Pancreas (tissue), 10 donors: ENCODE measurements around the gene JAKMIP1. TPM values are rescaled to one million over a fixed set of nuclear protein-coding genes. Genes with fewer than 3 reads are reported as not detected.

Source experiments
- ATAC-seq, 4 donors: fragments of 200-7000 bp; cut with Tn5 transposase; one replicate each; pipeline versions ENCODE4 v1.8.0 to v1.9.1; 2020; ENCODE audit warnings: mild to moderate bottlenecking in 4 of 4, moderate library complexity in 4 of 4
- DNase-seq, 6 donors: peaks; one replicate each; pipeline ENCODE4 v3.0.0-alpha.2; 2020
- FAIRE-seq: peaks from 2 replicates; lab custom pipeline; 2012; peaks lifted over from hg19 to GRCh38; lab: Jason Lieb, UNC
- H3K27ac ChIP-seq, 4 donors: fragments of 200-600 bp; sonication (generic); 1 replicate in 3 of 4; 2 replicates in 1 of 4; pipeline versions ENCODE4 v1.5.0 to v1.8.0; 2020
- H3K27me3 ChIP-seq, 4 donors: fragments of 200-600 bp; one replicate each; pipeline ENCODE4 v1.8.0; 2021
- H3K36me3 ChIP-seq, 3 donors: fragments of 200-600 bp; sonication (generic) in 1 of 3; one replicate each; pipeline versions ENCODE4 v1.5.0 to v1.8.0; 2020 to 2021
- H3K4me1 ChIP-seq, 3 donors: fragments of 200-600 bp; one replicate each; pipeline ENCODE4 v1.8.0; 2021
- H3K4me3 ChIP-seq, 4 donors: fragments of 200-600 bp; sonication (generic) in 2 of 4; one replicate each; pipeline versions ENCODE4 v1.5.0 to v1.8.0; 2020 to 2021
- H3K9me3 ChIP-seq, 4 donors: fragments of 200-600 bp; one replicate each; pipeline ENCODE4 v1.8.0; 2021
- WGBS, 2 donors: extraction: QIAGEN DNeasy Blood & Tissue Kit; methylation state at CpG; one replicate each; pipeline ENCODE4 v1.1.7; 2013; 5-methylcytosine and 5-hydroxymethylcytosine counted together
- intact Hi-C, 3 donors: fragments of 100-400 bp; cut with DNase I; formaldehyde crosslinking; loops; one replicate each; pipeline versions ENCODE4 v1.11.1 to v1.14.2; 2022
- polyA plus RNA-seq, 2 donors: library from polyadenylated mRNA; stranded (reverse); fragments of 200-250 nt; gene quantifications; one replicate each; pipeline ENCODE4 v1.2.3, GENCODE V29; 2013
- total RNA-seq, 6 donors: library from RNA; stranded (reverse); fragmentation: NEBNext Ultra II Directional in 4 of 6; extraction: Animal tissue kit (Norgen Biotek cat#: 25700) in 4 of 6; gene quantifications; one replicate each; pipeline versions ENCODE4 v1.2.1 to v1.2.4, GENCODE V29; 2021 to 2023
- TF ChIP-seq, protein P1 (sequence below), 4 donors: fragments of 200-600 bp; sonication (generic) in 3 of 4; IDR thresholded peaks; one replicate each; pipeline versions ENCODE4 v1.5.0 to v1.8.0; 2021; ENCODE audit warnings: antibody characterized with exemption in 4 of 4
- donor health status: healthy with polysubstance abuse.
- donor health status: DM: no; HTN: no; CAD: no; lungs with moderate emphysema.
- donor health status: DM: no; HTN: no; CAD: no.
- donor health status: control.
- donor health status: control.
- donor health status: Bipolar disorder and iron deficiency.
- donor health status: DM: yes; HTN: yes; CAD: no.
- donor health status: DM: no; HTN: no; CAD: no.
- donor health status: DM: no; HTN: no; CAD: no.
- donor health status: DM: yes; HTN: yes; CAD: no.

Gene JAKMIP1
- total and polyA plus RNA-seq, 8 donors: 0.16 to 4.3 (median 0.59) TPM

DNA sequence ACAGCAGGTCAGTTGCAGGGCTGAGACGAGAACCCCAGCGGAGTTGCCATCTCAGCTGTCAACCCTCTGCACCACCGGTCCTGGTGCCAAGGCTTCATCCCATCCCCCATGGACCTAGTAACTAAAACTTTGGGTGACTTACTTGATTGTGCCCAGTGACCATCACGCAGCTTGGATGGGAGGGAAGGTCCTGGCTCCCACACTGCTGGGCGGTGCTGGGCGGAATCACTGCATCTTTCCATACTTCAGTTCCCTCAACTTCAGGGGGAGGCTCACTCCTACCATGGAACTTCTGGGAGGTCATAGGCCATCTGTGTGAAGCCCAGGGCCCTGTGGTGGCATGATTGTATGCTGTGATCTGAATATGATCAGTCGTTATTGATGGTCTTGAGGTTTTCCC, 26.2 kb upstream of the JAKMIP1 start:
- 67 to 84% methylated on average over 7 of the region's 7 CpGs for WGBS, 2 donors
- intact Hi-C loops: no loop called here
- no peak for FAIRE-seq
- Histone ChIP-seq H3K36me3 (no peaks in the 10 kb centered on the region), H3K9me3 (no peaks in the 10 kb centered on the region), H3K27me3 (peaks cover 0 to 7% (median 0%) of the 10 kb centered on the region in 4 donors), H3K27ac (no peak overlapping the region), H3K4me3 (no peak overlapping the region), H3K4me1 (peaks cover 0 to 2% (median 0%) of the 10 kb centered on the region in 3 donors)
- ATAC-seq: no peak
- TF ChIP-seq, protein P1, sequence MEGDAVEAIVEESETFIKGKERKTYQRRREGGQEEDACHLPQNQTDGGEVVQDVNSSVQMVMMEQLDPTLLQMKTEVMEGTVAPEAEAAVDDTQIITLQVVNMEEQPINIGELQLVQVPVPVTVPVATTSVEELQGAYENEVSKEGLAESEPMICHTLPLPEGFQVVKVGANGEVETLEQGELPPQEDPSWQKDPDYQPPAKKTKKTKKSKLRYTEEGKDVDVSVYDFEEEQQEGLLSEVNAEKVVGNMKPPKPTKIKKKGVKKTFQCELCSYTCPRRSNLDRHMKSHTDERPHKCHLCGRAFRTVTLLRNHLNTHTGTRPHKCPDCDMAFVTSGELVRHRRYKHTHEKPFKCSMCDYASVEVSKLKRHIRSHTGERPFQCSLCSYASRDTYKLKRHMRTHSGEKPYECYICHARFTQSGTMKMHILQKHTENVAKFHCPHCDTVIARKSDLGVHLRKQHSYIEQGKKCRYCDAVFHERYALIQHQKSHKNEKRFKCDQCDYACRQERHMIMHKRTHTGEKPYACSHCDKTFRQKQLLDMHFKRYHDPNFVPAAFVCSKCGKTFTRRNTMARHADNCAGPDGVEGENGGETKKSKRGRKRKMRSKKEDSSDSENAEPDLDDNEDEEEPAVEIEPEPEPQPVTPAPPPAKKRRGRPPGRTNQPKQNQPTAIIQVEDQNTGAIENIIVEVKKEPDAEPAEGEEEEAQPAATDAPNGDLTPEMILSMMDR (IDR thresholded peaks at IDR 0.05): no peak
- no peak for DNase-seq

DNA sequence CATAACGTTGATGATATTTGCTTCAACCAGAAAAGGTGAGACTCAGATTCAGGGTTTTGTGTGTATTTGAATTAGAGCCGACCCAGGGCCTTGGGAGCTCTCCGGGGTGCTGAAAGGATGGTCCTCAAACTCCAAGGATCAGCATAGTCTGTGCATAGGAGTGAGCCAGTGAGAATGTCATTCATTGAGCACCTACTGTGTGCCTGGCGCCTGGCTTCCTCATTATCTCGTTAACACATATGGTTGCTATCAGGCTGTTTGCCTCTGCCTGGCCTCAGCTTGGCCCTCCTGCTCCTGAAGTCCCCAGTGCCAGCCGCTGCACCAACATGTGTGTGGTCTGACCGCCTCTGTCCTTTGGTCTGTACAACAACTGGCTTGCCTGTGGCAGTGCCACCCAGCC, 25.1 kb upstream of the JAKMIP1 start:
- FAIRE-seq (no peak), ATAC-seq (no peak), DNase-seq (no peak)
- Histone ChIP-seq H3K27me3 (peaks cover 0 to 11% (median 0%) of the 10 kb centered on the region in 4 donors), H3K27ac (no peak overlapping the region), H3K9me3 (no peaks in the 10 kb centered on the region), H3K4me3 (no peak overlapping the region), H3K36me3 (no peaks in the 10 kb centered on the region), H3K4me1 (peaks cover 0 to 4% (median 0%) of the 10 kb centered on the region in 3 donors)
- intact Hi-C loops: no loop called here
- TF ChIP-seq, protein P1 (IDR thresholded peaks at IDR 0.05): no peak
- 39 to 40% methylated on average over 7 of the region's 7 CpGs for WGBS, 2 donors

DNA sequence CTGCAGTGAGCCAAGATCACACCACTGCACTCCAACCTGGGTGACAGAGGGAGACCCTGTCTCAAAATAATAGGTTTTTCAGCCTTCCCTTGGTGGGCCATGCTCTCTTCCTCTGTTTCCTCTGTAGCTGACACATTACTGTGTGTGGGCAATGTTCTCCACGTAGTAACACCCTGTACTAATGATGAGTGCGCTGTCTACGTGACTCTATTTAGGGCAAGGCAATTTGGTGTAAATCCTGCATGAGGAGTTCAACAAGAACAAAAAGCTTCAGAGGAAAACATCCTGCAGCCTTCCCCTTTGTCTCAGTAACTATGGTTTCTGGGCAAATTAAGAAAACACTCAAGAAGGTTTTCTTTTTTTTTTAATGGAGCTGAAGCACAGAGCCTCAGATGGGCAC, 24.4 kb upstream of the JAKMIP1 start:
- ATAC-seq (no peak), FAIRE-seq (no peak)
- 60 to 72% methylated on average over 3 of the region's 3 CpGs for WGBS, 2 donors

DNA sequence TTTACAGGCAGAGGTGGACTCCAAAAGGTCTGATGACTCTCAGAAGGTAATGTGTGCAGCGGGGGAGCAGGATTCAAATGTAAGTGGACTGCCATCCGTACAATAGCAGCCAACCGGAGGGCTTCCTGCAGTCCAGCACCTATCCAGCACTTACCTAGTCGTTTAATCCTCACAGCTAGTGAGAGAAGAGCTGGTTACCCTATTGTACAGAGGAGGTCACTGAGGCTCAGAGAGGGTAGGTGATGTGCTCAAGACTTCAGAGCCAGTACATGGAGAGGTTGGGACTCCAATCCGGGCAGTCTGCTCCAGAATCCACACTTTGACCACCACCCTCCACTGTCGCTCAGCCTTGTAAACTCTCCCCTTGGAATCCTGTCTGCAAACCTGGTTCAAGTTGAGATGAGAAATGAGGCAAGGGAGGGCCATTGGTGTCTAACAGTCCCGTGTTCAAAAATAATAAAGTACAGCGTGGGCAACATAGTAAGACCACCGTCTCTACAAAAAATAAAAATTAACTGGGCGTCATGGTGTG, 22.5 kb upstream of the JAKMIP1 start:
- ATAC-seq: peak in 3 of 4 donors; percentile 32 to 65 (median 57)
- H3K27ac ChIP-seq: no peak overlapping the region
- H3K9me3 ChIP-seq: no peaks in the 10 kb centered on the region
- no peaks in the 10 kb centered on the region for H3K36me3 ChIP-seq
- peaks cover 0 to 11% (median 0%) of the 10 kb centered on the region in 4 donors for H3K27me3 ChIP-seq
- H3K4me1 ChIP-seq: peaks cover 0 to 4% (median 0%) of the 10 kb centered on the region in 3 donors
- peak in 2 of 6 donors; percentile 31 to 53 for DNase-seq
- no peak for FAIRE-seq
- 55 to 58% methylated on average over 10 of the region's 10 CpGs for WGBS, 2 donors
- intact Hi-C loops: no loop called here
- TF ChIP-seq, protein P1 (IDR thresholded peaks at IDR 0.05): no peak
- H3K4me3 ChIP-seq: no peak overlapping the region

More for the DNA sequence above, 24.4 kb upstream of the JAKMIP1 start:
- TF ChIP-seq, protein P1 (IDR thresholded peaks at IDR 0.05): no peak
- Histone ChIP-seq H3K9me3 (no peaks in the 10 kb centered on the region), H3K36me3 (no peaks in the 10 kb centered on the region), H3K4me3 (no peak overlapping the region), H3K27ac (no peak overlapping the region), H3K4me1 (peaks cover 0 to 4% (median 0%) of the 10 kb centered on the region in 3 donors), H3K27me3 (peaks cover 0 to 11% (median 0%) of the 10 kb centered on the region in 4 donors)
- DNase-seq: no peak
- intact Hi-C loops: no loop called here
